ENCODE data around the gene CHRNA4. TPM values are rescaled to one million over a fixed set of nuclear protein-coding genes. Genes with fewer than 3 reads are reported as not detected.

Gene CHRNA4
- total and polyA plus RNA-seq, 9 of the 15 experiments (the other 6 are each of a cell fraction or from before 2014, with no cell fraction given) = not detected

DNA sequence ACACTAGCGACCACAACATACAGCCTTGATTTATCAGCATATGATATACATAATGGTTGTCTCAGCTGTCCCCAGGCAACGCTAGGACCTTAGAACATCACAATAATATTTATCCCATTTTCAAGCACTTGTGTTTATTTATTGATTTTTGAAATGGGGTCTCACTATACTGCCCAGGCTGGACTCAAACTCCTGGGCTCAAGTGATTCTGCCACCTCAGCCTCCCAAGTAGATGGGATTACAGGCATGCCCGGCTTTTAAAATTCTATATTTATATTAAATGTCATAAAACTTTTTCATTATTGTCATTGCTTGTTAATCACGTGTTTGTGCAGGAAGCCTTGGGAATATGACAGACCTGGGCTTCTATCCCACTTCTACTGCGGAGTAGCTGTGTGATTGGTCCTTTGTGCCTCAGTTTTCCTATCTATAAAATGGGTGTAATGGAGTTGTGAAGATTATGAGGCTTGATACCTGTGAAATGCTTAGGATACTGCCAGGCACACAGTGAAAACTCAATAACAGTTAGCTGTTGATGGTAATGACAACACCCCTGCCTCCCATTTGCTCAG is 58.0 kb downstream of the CHRNA4 start (continued):
- TF ChIP-seq, protein P1, sequence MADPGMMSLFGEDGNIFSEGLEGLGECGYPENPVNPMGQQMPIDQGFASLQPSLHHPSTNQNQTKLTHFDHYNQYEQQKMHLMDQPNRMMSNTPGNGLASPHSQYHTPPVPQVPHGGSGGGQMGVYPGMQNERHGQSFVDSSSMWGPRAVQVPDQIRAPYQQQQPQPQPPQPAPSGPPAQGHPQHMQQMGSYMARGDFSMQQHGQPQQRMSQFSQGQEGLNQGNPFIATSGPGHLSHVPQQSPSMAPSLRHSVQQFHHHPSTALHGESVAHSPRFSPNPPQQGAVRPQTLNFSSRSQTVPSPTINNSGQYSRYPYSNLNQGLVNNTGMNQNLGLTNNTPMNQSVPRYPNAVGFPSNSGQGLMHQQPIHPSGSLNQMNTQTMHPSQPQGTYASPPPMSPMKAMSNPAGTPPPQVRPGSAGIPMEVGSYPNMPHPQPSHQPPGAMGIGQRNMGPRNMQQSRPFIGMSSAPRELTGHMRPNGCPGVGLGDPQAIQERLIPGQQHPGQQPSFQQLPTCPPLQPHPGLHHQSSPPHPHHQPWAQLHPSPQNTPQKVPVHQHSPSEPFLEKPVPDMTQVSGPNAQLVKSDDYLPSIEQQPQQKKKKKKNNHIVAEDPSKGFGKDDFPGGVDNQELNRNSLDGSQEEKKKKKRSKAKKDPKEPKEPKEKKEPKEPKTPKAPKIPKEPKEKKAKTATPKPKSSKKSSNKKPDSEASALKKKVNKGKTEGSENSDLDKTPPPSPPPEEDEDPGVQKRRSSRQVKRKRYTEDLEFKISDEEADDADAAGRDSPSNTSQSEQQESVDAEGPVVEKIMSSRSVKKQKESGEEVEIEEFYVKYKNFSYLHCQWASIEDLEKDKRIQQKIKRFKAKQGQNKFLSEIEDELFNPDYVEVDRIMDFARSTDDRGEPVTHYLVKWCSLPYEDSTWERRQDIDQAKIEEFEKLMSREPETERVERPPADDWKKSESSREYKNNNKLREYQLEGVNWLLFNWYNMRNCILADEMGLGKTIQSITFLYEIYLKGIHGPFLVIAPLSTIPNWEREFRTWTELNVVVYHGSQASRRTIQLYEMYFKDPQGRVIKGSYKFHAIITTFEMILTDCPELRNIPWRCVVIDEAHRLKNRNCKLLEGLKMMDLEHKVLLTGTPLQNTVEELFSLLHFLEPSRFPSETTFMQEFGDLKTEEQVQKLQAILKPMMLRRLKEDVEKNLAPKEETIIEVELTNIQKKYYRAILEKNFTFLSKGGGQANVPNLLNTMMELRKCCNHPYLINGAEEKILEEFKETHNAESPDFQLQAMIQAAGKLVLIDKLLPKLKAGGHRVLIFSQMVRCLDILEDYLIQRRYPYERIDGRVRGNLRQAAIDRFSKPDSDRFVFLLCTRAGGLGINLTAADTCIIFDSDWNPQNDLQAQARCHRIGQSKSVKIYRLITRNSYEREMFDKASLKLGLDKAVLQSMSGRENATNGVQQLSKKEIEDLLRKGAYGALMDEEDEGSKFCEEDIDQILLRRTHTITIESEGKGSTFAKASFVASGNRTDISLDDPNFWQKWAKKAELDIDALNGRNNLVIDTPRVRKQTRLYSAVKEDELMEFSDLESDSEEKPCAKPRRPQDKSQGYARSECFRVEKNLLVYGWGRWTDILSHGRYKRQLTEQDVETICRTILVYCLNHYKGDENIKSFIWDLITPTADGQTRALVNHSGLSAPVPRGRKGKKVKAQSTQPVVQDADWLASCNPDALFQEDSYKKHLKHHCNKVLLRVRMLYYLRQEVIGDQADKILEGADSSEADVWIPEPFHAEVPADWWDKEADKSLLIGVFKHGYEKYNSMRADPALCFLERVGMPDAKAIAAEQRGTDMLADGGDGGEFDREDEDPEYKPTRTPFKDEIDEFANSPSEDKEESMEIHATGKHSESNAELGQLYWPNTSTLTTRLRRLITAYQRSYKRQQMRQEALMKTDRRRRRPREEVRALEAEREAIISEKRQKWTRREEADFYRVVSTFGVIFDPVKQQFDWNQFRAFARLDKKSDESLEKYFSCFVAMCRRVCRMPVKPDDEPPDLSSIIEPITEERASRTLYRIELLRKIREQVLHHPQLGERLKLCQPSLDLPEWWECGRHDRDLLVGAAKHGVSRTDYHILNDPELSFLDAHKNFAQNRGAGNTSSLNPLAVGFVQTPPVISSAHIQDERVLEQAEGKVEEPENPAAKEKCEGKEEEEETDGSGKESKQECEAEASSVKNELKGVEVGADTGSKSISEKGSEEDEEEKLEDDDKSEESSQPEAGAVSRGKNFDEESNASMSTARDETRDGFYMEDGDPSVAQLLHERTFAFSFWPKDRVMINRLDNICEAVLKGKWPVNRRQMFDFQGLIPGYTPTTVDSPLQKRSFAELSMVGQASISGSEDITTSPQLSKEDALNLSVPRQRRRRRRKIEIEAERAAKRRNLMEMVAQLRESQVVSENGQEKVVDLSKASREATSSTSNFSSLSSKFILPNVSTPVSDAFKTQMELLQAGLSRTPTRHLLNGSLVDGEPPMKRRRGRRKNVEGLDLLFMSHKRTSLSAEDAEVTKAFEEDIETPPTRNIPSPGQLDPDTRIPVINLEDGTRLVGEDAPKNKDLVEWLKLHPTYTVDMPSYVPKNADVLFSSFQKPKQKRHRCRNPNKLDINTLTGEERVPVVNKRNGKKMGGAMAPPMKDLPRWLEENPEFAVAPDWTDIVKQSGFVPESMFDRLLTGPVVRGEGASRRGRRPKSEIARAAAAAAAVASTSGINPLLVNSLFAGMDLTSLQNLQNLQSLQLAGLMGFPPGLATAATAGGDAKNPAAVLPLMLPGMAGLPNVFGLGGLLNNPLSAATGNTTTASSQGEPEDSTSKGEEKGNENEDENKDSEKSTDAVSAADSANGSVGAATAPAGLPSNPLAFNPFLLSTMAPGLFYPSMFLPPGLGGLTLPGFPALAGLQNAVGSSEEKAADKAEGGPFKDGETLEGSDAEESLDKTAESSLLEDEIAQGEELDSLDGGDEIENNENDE (IDR thresholded peaks at IDR 0.05; ENCODE audit: low read depth, low read length) = no peak
- TF ChIP-seq ADNP (tag; IDR thresholded peaks at IDR 0.05) (0 out of 2 replicates have a peak, but pooled peaks have one; percentile 27), BCL6 (CRISPR knock-in tag; IDR thresholded peaks at IDR 0.05) (no peak), MYC (IDR thresholded peaks at IDR 0.05; ENCODE audit: low read depth, low read length) (no peak), MYC (CRISPR knock-in tag; IDR thresholded peaks at IDR 0.05; ENCODE audit: borderline replicate concordance, low read depth) (no peak), SMARCC2 (IDR thresholded peaks at IDR 0.05; ENCODE audit: low read depth) (no peak), ZNF644 (tag; IDR thresholded peaks at IDR 0.05; ENCODE audit: low read depth) (no peak), TBP (optimal IDR thresholded peaks at IDR 0.05; ENCODE audit: low read depth, low read length) (no peak), BCOR (IDR thresholded peaks at IDR 0.05) (peak; percentile 69), ZFX (CRISPR knock-in tag; IDR thresholded peaks at IDR 0.05) (no peak), RBM25 (IDR thresholded peaks at IDR 0.05; ENCODE audit: low read depth, low read length, severe bottlenecking) (peak; percentile 90), NFIX (CRISPR knock-in tag; IDR thresholded peaks at IDR 0.05; ENCODE audit: low read depth) (no peak), HMGN3 (IDR thresholded peaks at IDR 0.05; ENCODE audit: borderline replicate concordance, extremely low read depth, insufficient read length, low read depth, low read length) (no peak), PTRF (tag; IDR thresholded peaks at IDR 0.05) (no peak), KDM5B (IDR thresholded peaks at IDR 0.05; ENCODE audit: insufficient replicate concordance, low read depth, low read length) (no peak), HNRNPUL1 (IDR thresholded peaks at IDR 0.05; ENCODE audit: low read length) (no peak), SRSF3 (IDR thresholded peaks at IDR 0.05; ENCODE audit: insufficient read depth, low read length) (no peak)
- TF ChIP-seq, protein P2, sequence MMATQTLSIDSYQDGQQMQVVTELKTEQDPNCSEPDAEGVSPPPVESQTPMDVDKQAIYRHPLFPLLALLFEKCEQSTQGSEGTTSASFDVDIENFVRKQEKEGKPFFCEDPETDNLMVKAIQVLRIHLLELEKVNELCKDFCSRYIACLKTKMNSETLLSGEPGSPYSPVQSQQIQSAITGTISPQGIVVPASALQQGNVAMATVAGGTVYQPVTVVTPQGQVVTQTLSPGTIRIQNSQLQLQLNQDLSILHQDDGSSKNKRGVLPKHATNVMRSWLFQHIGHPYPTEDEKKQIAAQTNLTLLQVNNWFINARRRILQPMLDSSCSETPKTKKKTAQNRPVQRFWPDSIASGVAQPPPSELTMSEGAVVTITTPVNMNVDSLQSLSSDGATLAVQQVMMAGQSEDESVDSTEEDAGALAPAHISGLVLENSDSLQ (IDR thresholded peaks at IDR 0.05) = no peak

Data from K562 (cell line).